ENCODE measurements around the gene PAQR8.

DNA sequence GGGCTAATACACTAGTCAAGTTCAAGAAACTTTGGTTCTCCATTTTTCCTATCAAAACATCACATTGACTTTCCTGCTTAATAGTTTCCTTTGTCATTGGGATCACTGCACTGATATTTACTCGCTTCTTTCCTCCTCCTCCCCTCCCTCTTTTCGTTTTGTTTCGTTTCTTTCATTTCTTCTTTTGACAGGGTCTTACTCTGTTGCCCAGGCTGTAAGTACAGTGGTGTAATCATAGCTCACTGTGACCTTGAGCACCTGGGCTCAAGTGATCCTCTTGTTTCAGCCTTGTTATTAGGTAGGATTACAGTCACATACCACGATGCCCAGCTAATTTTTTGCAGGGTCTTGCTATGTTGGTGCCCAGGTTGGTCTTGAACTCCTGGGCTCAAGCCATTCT lies 12.3 kb downstream of the PAQR8 start:
- TF ChIP-seq, protein P1, sequence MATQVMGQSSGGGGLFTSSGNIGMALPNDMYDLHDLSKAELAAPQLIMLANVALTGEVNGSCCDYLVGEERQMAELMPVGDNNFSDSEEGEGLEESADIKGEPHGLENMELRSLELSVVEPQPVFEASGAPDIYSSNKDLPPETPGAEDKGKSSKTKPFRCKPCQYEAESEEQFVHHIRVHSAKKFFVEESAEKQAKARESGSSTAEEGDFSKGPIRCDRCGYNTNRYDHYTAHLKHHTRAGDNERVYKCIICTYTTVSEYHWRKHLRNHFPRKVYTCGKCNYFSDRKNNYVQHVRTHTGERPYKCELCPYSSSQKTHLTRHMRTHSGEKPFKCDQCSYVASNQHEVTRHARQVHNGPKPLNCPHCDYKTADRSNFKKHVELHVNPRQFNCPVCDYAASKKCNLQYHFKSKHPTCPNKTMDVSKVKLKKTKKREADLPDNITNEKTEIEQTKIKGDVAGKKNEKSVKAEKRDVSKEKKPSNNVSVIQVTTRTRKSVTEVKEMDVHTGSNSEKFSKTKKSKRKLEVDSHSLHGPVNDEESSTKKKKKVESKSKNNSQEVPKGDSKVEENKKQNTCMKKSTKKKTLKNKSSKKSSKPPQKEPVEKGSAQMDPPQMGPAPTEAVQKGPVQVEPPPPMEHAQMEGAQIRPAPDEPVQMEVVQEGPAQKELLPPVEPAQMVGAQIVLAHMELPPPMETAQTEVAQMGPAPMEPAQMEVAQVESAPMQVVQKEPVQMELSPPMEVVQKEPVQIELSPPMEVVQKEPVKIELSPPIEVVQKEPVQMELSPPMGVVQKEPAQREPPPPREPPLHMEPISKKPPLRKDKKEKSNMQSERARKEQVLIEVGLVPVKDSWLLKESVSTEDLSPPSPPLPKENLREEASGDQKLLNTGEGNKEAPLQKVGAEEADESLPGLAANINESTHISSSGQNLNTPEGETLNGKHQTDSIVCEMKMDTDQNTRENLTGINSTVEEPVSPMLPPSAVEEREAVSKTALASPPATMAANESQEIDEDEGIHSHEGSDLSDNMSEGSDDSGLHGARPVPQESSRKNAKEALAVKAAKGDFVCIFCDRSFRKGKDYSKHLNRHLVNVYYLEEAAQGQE (IDR thresholded peaks at IDR 0.05; ENCODE audit: low read depth): no peak
- no peak for TF ChIP-seq CREB1 (IDR thresholded peaks at IDR 0.05; ENCODE audit: low read depth)
- TF ChIP-seq TEAD4 (IDR thresholded peaks at IDR 0.05): no peak
- no peak for TF ChIP-seq EGR1 (IDR thresholded peaks at IDR 0.05)
- no peak for TF ChIP-seq EP300 (IDR thresholded peaks at IDR 0.05; ENCODE audit: borderline replicate concordance)
- no peak for TF ChIP-seq RAD21 (IDR thresholded peaks at IDR 0.05; ENCODE audit: low read depth)
- no peak for TF ChIP-seq YY1 (IDR thresholded peaks at IDR 0.05; ENCODE audit: low read depth)
- TF ChIP-seq USF1 (IDR thresholded peaks at IDR 0.05): no peak
- TF ChIP-seq, protein P2, sequence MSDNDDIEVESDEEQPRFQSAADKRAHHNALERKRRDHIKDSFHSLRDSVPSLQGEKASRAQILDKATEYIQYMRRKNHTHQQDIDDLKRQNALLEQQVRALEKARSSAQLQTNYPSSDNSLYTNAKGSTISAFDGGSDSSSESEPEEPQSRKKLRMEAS (IDR thresholded peaks at IDR 0.05): no peak
